Hepatocyte (in vitro differentiated cells): ENCODE results near the gene MXRA7. TPM values are rescaled to one million over a fixed set of nuclear protein-coding genes. Genes with fewer than 3 reads are reported as not detected.

Source experiments
- DNase-seq: peaks from one replicate; pipeline ENCODE4 v3.0.0-alpha.2; 2016; ENCODE audit warnings: low spot score
- H2AFZ ChIP-seq: fragments of 200-600 bp; sonication (generic); 2 replicates; pipeline ENCODE4 v1.6.0; 2016; ENCODE audit warnings: antibody characterized with exemption, mild to moderate bottlenecking
- H3K27ac ChIP-seq: fragments of 200-600 bp; sonication (generic); 2 replicates; pipeline ENCODE4 v1.5.1; 2016; ENCODE audit warnings: mild to moderate bottlenecking
- H3K27me3 ChIP-seq: fragments of 200-600 bp; sonication (generic); 2 replicates; pipeline ENCODE4 v1.6.1; 2016
- H3K36me3 ChIP-seq: fragments of 200-600 bp; sonication (generic); replicated peaks from 2 replicates; pipeline ENCODE4 v1.5.1; 2016; ENCODE audit warnings: low read depth; ENCODE audit not compliant: insufficient read depth
- H3K4me1 ChIP-seq: fragments of 200-600 bp; sonication (generic); 2 replicates; pipeline ENCODE4 v1.5.1; 2016; ENCODE audit warnings: mild to moderate bottlenecking, moderate library complexity; ENCODE audit not compliant: insufficient read depth
- H3K4me2 ChIP-seq: fragments of 200-600 bp; sonication (generic); 2 replicates; pipeline ENCODE4 v1.6.0; 2016
- H3K4me3 ChIP-seq: fragments of 200-600 bp; sonication (generic); 2 replicates; pipeline ENCODE4 v1.5.1; 2016; ENCODE audit warnings: mild to moderate bottlenecking
- H3K79me2 ChIP-seq: fragments of 200-600 bp; sonication (generic); 2 replicates; pipeline ENCODE4 v1.6.0; 2017; ENCODE audit warnings: mild to moderate bottlenecking
- H3K9me2 ChIP-seq: fragments of 200-600 bp; sonication (generic); replicated peaks from 2 replicates; pipeline ENCODE4 v1.6.0; 2017; ENCODE audit warnings: mild to moderate bottlenecking; ENCODE audit not compliant: insufficient read depth
- H3K9me3 ChIP-seq: fragments of 200-600 bp; sonication (generic); 2 replicates; pipeline ENCODE4 v1.5.1; 2016; ENCODE audit warnings: low read depth, mild to moderate bottlenecking
- H4K20me1 ChIP-seq: fragments of 200-600 bp; sonication (generic); 2 replicates; pipeline ENCODE4 v1.6.0; 2016; ENCODE audit warnings: mild to moderate bottlenecking; ENCODE audit not compliant: insufficient read depth, poor library complexity, severe bottlenecking
- EZH2 ChIP-seq: fragments of 200-600 bp; sonication (generic); IDR thresholded peaks from 2 replicates; pipeline ENCODE4 v1.6.1; 2016; ENCODE audit warnings: antibody characterized with exemption, mild to moderate bottlenecking, borderline replicate concordance
- EZH2phosphoT487 ChIP-seq: fragments of 200-600 bp; sonication (generic); IDR thresholded peaks from one replicate; pipeline ENCODE4 v1.6.1; 2018; ENCODE audit warnings: antibody characterized with exemption, mild to moderate bottlenecking, low read depth, moderate library complexity; ENCODE audit not compliant: unreplicated experiment, severe bottlenecking
- WGBS: methylation state at CpG from one replicate; pipeline ENCODE4 v1.1.6; 2016; ENCODE audit warnings: low lambda C conversion rate; ENCODE audit errors: missing lambda C conversion rate; 5-methylcytosine and 5-hydroxymethylcytosine counted together
- polyA plus RNA-seq: library from polyadenylated mRNA; unstranded; fragments of >200 nt; fragmentation: Nextera tagmentation; extraction: Ambion mirVana; gene quantifications from 2 replicates; pipeline ENCODE4 v1.2.1, GENCODE V29; 2016
- total RNA-seq: library from RNA; depleted of rRNA; stranded (reverse); fragments of >200 nt; gene quantifications from 2 replicates; pipeline ENCODE4 v1.2.3, GENCODE V29; 2014
- TF ChIP-seq, protein P1 (sequence below): fragments of 200-600 bp; sonication (generic); IDR thresholded peaks from 2 replicates; pipeline ENCODE4 v1.5.1; 2016; ENCODE audit warnings: antibody characterized with exemption, mild to moderate bottlenecking; ENCODE audit not compliant: poor library complexity

Gene MXRA7
- total and polyA plus RNA-seq, 2 experiments from 2014 or later: 101 to 117 TPM

DNA sequence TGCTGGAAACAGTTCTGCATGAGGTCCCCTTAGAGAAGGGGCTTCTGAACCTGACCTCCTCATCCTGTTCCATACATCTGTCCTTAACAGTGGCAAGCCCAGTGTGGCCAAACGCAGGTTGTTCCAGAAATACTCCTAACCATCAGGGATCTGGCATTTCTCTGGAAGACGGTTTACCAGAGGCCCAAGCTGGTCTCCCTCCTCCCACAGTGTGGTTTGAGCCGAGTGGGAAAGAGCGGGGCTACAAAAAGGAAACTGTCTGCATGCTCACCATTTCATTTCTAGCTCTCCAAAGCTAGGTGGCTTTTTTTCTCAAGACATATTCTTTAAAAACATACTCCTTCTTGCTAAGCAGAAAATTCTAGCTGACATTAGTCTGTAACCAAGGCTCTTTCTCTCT lies 6.0 kb downstream of the MXRA7 start:
- Histone ChIP-seq H3K27ac (peak overlapping the region; percentile 34), H3K79me2 (peaks cover 80% of the 10 kb centered on the region), H2AFZ (no peak overlapping the region), H3K36me3 (no peaks in the 10 kb centered on the region), H3K4me1 (peaks cover 44% of the 10 kb centered on the region), H4K20me1 (peaks cover 23% of the 10 kb centered on the region), H3K9me2 (no peaks in the 10 kb centered on the region), H3K4me3 (peak overlapping the region; percentile 13), H3K27me3 (no peaks in the 10 kb centered on the region), H3K4me2 (no peak overlapping the region), H3K9me3 (no peaks in the 10 kb centered on the region)
- DNase-seq: no peak
- WGBS: 71% methylated on average over 4 of the region's 4 CpGs
- TF ChIP-seq EZH2phosphoT487: no peak
- TF ChIP-seq, protein P1, sequence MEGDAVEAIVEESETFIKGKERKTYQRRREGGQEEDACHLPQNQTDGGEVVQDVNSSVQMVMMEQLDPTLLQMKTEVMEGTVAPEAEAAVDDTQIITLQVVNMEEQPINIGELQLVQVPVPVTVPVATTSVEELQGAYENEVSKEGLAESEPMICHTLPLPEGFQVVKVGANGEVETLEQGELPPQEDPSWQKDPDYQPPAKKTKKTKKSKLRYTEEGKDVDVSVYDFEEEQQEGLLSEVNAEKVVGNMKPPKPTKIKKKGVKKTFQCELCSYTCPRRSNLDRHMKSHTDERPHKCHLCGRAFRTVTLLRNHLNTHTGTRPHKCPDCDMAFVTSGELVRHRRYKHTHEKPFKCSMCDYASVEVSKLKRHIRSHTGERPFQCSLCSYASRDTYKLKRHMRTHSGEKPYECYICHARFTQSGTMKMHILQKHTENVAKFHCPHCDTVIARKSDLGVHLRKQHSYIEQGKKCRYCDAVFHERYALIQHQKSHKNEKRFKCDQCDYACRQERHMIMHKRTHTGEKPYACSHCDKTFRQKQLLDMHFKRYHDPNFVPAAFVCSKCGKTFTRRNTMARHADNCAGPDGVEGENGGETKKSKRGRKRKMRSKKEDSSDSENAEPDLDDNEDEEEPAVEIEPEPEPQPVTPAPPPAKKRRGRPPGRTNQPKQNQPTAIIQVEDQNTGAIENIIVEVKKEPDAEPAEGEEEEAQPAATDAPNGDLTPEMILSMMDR: no peak
- TF ChIP-seq EZH2: no peak

DNA sequence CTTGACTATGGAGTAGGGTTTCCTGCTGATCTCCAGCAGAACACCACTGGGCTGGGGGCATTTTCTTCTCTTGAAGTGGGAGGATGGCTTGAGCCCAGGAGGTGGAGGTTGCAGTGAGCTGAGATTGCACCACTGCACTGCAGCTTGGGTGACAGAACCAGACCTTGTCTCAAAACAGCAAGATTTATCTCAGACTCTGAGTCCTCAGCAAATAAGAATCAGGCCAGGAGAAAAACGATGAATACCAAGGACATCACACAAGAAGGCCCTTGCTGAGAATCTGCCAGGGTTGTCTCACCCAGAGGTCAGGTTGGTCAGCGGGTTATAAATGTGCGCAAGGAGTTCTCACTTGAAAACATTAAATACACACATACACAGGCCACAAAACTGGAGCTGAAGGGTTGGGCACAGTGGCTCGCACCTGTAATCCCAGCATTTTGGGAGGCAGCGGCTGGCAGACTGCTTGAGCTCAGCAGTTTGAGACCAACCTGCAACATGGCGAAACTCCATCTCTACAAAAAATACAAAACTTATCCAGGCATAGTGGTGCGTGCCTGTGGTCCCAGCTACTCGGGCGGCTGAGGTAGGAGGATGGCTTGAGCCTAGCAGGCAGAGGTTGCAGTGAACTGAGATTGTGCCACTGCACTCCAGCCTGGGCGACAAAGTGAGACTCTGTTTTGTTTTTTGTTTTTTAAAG lies 7.7 kb downstream of the MXRA7 start:
- Histone ChIP-seq H3K9me2 (no peaks in the 10 kb centered on the region), H4K20me1 (peaks cover 21% of the 10 kb centered on the region), H3K4me2 (no peak overlapping the region), H3K27me3 (no peaks in the 10 kb centered on the region), H3K27ac (no peak overlapping the region), H3K4me3 (no peak overlapping the region), H3K9me3 (no peaks in the 10 kb centered on the region), H3K4me1 (peaks cover 31% of the 10 kb centered on the region), H2AFZ (no peak overlapping the region), H3K79me2 (peaks cover 84% of the 10 kb centered on the region), H3K36me3 (no peaks in the 10 kb centered on the region)
- DNase-seq: no peak
- WGBS: 88% methylated on average over 10 of the region's 10 CpGs
- TF ChIP-seq, protein P1: no peak
- no peak for TF ChIP-seq EZH2
- TF ChIP-seq EZH2phosphoT487: no peak

DNA sequence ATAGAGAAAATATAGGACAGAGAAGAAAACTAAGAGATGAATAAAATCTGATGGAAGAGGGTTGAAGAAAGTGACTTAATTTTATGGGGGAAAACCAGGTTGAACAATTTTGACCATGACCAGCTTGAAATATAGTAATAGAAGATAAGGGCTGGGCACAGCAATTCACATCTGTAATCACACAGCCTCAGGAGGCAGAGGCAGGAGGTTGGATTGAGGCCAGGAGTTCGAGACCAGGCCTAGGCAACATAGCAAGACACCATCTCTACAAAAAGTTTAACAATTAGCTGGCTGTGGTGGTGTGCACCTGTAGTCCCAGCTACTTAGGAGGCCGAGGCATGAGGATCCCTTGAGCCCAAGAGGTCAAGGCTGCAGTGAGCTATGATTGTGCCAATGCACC lies 8.7 kb downstream of the MXRA7 start:
- no peak overlapping the region for H2AFZ ChIP-seq
- H3K4me3 ChIP-seq: no peak overlapping the region
- peaks cover 35% of the 10 kb centered on the region for H3K4me1 ChIP-seq
- peaks cover 80% of the 10 kb centered on the region for H3K79me2 ChIP-seq
- no peaks in the 10 kb centered on the region for H3K9me3 ChIP-seq
- H4K20me1 ChIP-seq: peaks cover 15% of the 10 kb centered on the region
- no peaks in the 10 kb centered on the region for H3K9me2 ChIP-seq
- H3K4me2 ChIP-seq: no peak overlapping the region
- no peaks in the 10 kb centered on the region for H3K36me3 ChIP-seq
- 78% methylated on average over 2 of the region's 2 CpGs for WGBS
- no peaks in the 10 kb centered on the region for H3K27me3 ChIP-seq
- no peak for TF ChIP-seq EZH2phosphoT487
- no peak for TF ChIP-seq EZH2
- TF ChIP-seq, protein P1: no peak
- peak overlapping the region; percentile 77 for H3K27ac ChIP-seq
- no peak for DNase-seq

DNA sequence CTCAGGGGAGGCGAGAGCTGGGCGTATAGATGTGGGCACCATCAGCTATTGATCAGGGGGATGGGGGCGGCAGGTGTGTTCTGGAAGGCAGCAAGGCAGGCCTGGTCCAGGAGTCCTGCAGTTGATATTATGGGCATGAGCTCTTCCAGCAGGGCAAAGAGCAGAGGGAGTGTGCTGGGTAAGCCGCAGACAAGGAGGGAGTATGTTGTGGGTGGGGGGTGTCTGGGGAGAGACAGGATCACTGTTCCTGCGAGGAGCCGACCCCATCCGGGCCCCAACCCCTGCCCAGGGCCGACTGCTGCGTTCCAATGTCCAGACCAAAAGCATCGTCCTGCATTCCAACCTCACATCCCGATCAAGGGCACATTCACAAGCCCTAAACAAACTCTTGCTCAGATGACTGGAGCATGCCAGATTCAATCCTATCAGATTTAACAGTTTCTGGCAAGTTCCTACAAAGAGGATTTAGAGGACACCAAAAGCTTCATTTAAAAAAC lies 9.2 kb downstream of the MXRA7 start:
- no peaks in the 10 kb centered on the region for H3K36me3 ChIP-seq
- peaks cover 39% of the 10 kb centered on the region for H3K4me1 ChIP-seq
- peaks cover 15% of the 10 kb centered on the region for H4K20me1 ChIP-seq
- no peaks in the 10 kb centered on the region for H3K9me2 ChIP-seq
- H3K4me2 ChIP-seq: peak overlapping the region; percentile 63
- H3K27ac ChIP-seq: peak overlapping the region; percentile 77
- no peak for DNase-seq
- no peak overlapping the region for H2AFZ ChIP-seq
- TF ChIP-seq EZH2 (no peak), EZH2phosphoT487 (no peak)
- TF ChIP-seq, protein P1: no peak
- no peak overlapping the region for H3K4me3 ChIP-seq
- H3K79me2 ChIP-seq: peaks cover 79% of the 10 kb centered on the region
- no peaks in the 10 kb centered on the region for H3K27me3 ChIP-seq
- H3K9me3 ChIP-seq: no peaks in the 10 kb centered on the region
- 38% methylated on average over 11 of the region's 11 CpGs for WGBS
